CD4-positive, alpha-beta T cell (primary cell): ENCODE measurements around the gene MGRN1. TPM values are rescaled to one million over a fixed set of nuclear protein-coding genes. Genes with fewer than 3 reads are reported as not detected.

Experiments used
- ATAC-seq: fragments of 200-7000 bp; cut with Tn5 transposase; one replicate; pipeline ENCODE4 v1.10.0; 2022; ENCODE audit warnings: mild to moderate bottlenecking; ENCODE audit not compliant: poor library complexity
- CTCF ChIA-PET: fragments of 350-600 bp; sonication (Branson Sonifier 250); formaldehyde crosslinking; loops from one replicate; lab custom pipeline; 2021; ENCODE audit warnings: antibody characterized with exemption, inconsistent platforms; lab: Charles Lee
- POLR2A ChIA-PET: fragments of 350-600 bp; sonication (Branson Sonifier 250); formaldehyde crosslinking; loops from one replicate; lab custom pipeline; 2021; ENCODE audit warnings: antibody characterized with exemption, inconsistent platforms; lab: Charles Lee
- DNase-seq, 14 experiments: peaks; one replicate each; pipeline ENCODE4 v3.0.0-alpha.2; 2013 to 2020; ENCODE audit warnings: mixed read lengths in 2 of 14
- H3K27ac ChIP-seq, 2 donors: one replicate each; pipeline versions ENCODE4 v1.5.1 to v1.7.0; 2013; ENCODE audit warnings: low read length in 2 of 2, low read depth in 1 of 2, mild to moderate bottlenecking in 1 of 2
- H3K27me3 ChIP-seq, 2 experiments: 1 replicate in 1 of 2; 2 replicates in 1 of 2; pipeline versions ENCODE4 v1.6.1 to v1.7.0; 2013; ENCODE audit warnings: low read length in 2 of 2, control low read depth in 1 of 2, mild to moderate bottlenecking in 1 of 2, moderate library complexity in 1 of 2; ENCODE audit not compliant: insufficient read depth in 2 of 2, control insufficient read depth in 1 of 2
- H3K36me3 ChIP-seq: one replicate; pipeline ENCODE4 v1.6.1; 2013; ENCODE audit warnings: low read length, control low read depth; ENCODE audit not compliant: insufficient read depth
- H3K4me1 ChIP-seq: one replicate; pipeline ENCODE4 v1.6.1; 2013; ENCODE audit warnings: low read length, control low read depth; ENCODE audit not compliant: insufficient read depth
- H3K4me3 ChIP-seq: one replicate; pipeline ENCODE4 v1.5.1; 2013; ENCODE audit warnings: mild to moderate bottlenecking, low read length, moderate library complexity
- H3K9me3 ChIP-seq, 2 experiments: 1 replicate in 1 of 2; 2 replicates in 1 of 2; pipeline versions ENCODE4 v1.6.1 to v1.7.0; 2013; ENCODE audit warnings: low read length in 2 of 2, mild to moderate bottlenecking in 2 of 2, control low read depth in 1 of 2, moderate library complexity in 1 of 2; ENCODE audit not compliant: control insufficient read depth in 1 of 2, insufficient read depth in 1 of 2
- H3K27ac Mint-ChIP-seq: one replicate; pipeline ENCODE4 v1.8.0; 2020; ENCODE audit warnings: mixed read lengths
- H3K27me3 Mint-ChIP-seq: one replicate; pipeline ENCODE4 v1.8.0; 2021; ENCODE audit warnings: mixed read lengths
- H3K36me3 Mint-ChIP-seq: one replicate; pipeline ENCODE4 v1.8.0; 2021; ENCODE audit warnings: low read depth, mixed read lengths
- H3K4me1 Mint-ChIP-seq: one replicate; pipeline ENCODE4 v1.8.0; 2021; ENCODE audit warnings: low read depth, mixed read lengths
- H3K4me3 Mint-ChIP-seq: one replicate; pipeline ENCODE4 v1.8.0; 2020; ENCODE audit warnings: mild to moderate bottlenecking, mixed read lengths
- H3K9me3 Mint-ChIP-seq: one replicate; pipeline ENCODE4 v1.8.0; 2020; ENCODE audit warnings: mixed read lengths
- intact Hi-C, 2 experiments: fragments of 100-400 bp; cut with DNase I in 1 of 2; cut with micrococcal nuclease in 1 of 2; formaldehyde crosslinking; loops; one replicate each; pipeline versions ENCODE4 v1.15.1 to v1.9.0; 2023 to 2025; cut with DNase I, micrococcal nuclease
- total RNA-seq, 174 experiments: library from RNA in 2 of 174; stranded (reverse) in 2 of 174; gene quantifications; one replicate each; pipeline ENCODE4 v1.2.3 and lab custom pipeline; 2021 to 2026
- TF ChIP-seq, protein P1 (sequence below): fragments of 200-600 bp; IDR thresholded peaks from one replicate; pipeline ENCODE4 v1.8.0; 2022; ENCODE audit warnings: antibody characterized with exemption, mild to moderate bottlenecking

Gene MGRN1
- total RNA-seq, 2 experiments from 2014 or later, result 45.9 to 48.6 TPM

DNA sequence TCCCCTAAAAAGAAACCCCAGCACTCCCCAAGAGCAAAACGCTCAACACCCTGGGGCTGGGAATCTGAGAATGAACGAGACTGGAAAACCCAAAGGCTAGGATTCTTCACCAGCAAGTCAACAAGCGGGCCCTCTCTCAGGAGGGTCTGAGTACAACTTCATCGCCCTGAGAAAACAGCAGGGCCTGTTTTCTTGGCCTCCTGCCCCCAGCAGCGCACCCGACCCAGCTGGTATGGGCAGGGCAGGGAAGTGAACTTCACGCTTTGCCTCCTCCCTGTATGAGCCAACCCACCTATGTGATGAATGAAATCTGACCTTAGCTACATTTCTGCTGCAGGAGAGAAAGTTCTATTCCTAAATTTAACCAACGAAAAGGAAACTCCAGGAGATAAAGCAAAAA, 79.9 kb downstream of the MGRN1 start:
- TF ChIP-seq, protein P1, sequence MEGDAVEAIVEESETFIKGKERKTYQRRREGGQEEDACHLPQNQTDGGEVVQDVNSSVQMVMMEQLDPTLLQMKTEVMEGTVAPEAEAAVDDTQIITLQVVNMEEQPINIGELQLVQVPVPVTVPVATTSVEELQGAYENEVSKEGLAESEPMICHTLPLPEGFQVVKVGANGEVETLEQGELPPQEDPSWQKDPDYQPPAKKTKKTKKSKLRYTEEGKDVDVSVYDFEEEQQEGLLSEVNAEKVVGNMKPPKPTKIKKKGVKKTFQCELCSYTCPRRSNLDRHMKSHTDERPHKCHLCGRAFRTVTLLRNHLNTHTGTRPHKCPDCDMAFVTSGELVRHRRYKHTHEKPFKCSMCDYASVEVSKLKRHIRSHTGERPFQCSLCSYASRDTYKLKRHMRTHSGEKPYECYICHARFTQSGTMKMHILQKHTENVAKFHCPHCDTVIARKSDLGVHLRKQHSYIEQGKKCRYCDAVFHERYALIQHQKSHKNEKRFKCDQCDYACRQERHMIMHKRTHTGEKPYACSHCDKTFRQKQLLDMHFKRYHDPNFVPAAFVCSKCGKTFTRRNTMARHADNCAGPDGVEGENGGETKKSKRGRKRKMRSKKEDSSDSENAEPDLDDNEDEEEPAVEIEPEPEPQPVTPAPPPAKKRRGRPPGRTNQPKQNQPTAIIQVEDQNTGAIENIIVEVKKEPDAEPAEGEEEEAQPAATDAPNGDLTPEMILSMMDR, result no peak
- no peaks in the 10 kb centered on the region for H3K9me3 Mint-ChIP-seq
- no peak overlapping the region for H3K4me3 Mint-ChIP-seq
- Histone ChIP-seq H3K27me3 (no peaks in the 10 kb centered on the region), H3K9me3 (no peaks in the 10 kb centered on the region), H3K4me3 (no peak overlapping the region), H3K4me1 (peaks cover 7% of the 10 kb centered on the region), H3K36me3 (peaks cover 48% of the 10 kb centered on the region), H3K27ac (no peak overlapping the region)
- POLR2A ChIA-PET, result no interaction called here
- CTCF ChIA-PET, result no interaction called here
- no peak overlapping the region for H3K27ac Mint-ChIP-seq
- H3K4me1 Mint-ChIP-seq, result no peaks in the 10 kb centered on the region
- peaks cover 52% of the 10 kb centered on the region for H3K36me3 Mint-ChIP-seq
- ATAC-seq (no peak), DNase-seq (no peak)
- no peaks in the 10 kb centered on the region for H3K27me3 Mint-ChIP-seq
- intact Hi-C loops, result no loop called here

DNA sequence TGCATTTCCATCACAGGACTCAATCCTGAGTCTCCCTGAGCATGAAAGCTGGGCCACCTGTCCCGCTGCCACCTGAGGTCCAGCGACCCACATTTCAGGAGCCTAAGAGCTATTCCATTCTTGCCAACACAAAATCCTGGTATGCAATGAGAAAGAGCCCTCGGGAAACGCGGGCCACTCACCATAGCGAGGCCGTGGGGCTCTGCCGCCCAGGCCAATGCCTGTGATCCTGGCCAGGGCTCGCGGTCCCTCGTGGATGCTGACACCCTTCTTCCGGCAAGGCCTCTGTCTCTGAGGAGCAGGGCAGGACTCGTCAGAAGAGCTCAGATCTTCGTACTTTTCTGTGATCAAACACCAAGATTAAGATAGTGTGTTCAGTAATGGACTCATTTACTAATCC, 80.3 kb downstream of the MGRN1 start:
- no peak for ATAC-seq
- Mint-ChIP-seq H3K36me3 (peaks cover 52% of the 10 kb centered on the region), H3K27me3 (no peaks in the 10 kb centered on the region), H3K4me1 (no peaks in the 10 kb centered on the region), H3K27ac (no peak overlapping the region), H3K9me3 (no peaks in the 10 kb centered on the region), H3K4me3 (no peak overlapping the region)
- Histone ChIP-seq H3K27me3 (no peaks in the 10 kb centered on the region), H3K36me3 (peaks cover 48% of the 10 kb centered on the region), H3K4me1 (peaks cover 7% of the 10 kb centered on the region), H3K9me3 (no peaks in the 10 kb centered on the region), H3K4me3 (no peak overlapping the region), H3K27ac (no peak overlapping the region)
- intact Hi-C loops, result no loop called here
- TF ChIP-seq, protein P1, result no peak
- POLR2A ChIA-PET, result no interaction called here
- DNase-seq, result no peak
- CTCF ChIA-PET, result no interaction called here

DNA sequence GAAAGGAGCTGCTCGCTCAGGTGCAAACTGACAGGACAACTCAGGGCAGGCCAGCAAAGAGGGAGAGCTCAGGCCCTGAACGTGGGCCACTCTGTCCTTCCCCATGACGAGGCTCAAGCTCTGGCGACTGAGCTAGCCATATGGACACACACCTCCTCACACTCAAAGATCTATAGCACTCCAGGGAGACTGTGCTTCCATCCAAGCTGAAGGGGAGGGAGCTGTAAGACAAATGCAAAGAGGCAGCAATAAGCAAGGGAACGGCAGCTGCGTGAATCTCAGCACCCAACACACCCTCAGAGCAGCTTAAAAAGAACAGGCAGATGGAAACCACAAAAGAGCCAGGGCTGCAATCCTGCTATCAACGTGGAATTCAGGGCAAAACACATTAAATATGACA, 82.2 kb downstream of the MGRN1 start:
- Mint-ChIP-seq H3K27ac (no peak overlapping the region), H3K4me3 (no peak overlapping the region), H3K4me1 (peaks cover 4% of the 10 kb centered on the region), H3K9me3 (no peaks in the 10 kb centered on the region), H3K36me3 (peaks cover 52% of the 10 kb centered on the region), H3K27me3 (no peaks in the 10 kb centered on the region)
- peaks cover 40% of the 10 kb centered on the region for H3K36me3 ChIP-seq
- CTCF ChIA-PET, result no interaction called here
- ATAC-seq, result no peak
- TF ChIP-seq, protein P1, result no peak
- H3K27me3 ChIP-seq, result no peaks in the 10 kb centered on the region
- intact Hi-C loops, result no loop called here
- peaks cover 2% of the 10 kb centered on the region for H3K4me1 ChIP-seq
- no peaks in the 10 kb centered on the region for H3K9me3 ChIP-seq
- no peak overlapping the region for H3K4me3 ChIP-seq
- no peak overlapping the region for H3K27ac ChIP-seq
- no peak for DNase-seq
- POLR2A ChIA-PET, result no interaction called here
